Brain pericyte (primary cell): ENCODE results near the gene TLR3.
A peak's percentile ranks its signal among the peaks of the same experiment; 100 is the strongest.
"Not testable (repeated sequence)": the region's sequence is repeated elsewhere in the genome, so short reads cannot be mapped to it uniquely, and the experiment has no call there.

Experiments
- DNase-seq: peaks from one replicate; pipeline ENCODE4 v3.0.0-alpha.2; 2012; ENCODE audit warnings: low read depth, low spot score

Gene TLR3

GRCh38 chr4:186068581-186069348, at the start of gene TLR3:
TLR3 (plus strand) TSS chr4:186069156; CDS start chr4:186076620, 7,464 bp downstream.
- DNase-seq: no peak

- no peak for DNase-seq
Observed at GRCh38 chr4:186019269-186019668, 49.7 kb upstream of the TLR3 start.

GRCh38 chr4:186020106-186020792, 48.7 kb upstream of the TLR3 start:
- no peak for DNase-seq

- DNase-seq: no peak
Observed at GRCh38 chr4:186020793-186021407, 48.1 kb upstream of the TLR3 start.

GRCh38 chr4:186021461-186022167, 47.3 kb upstream of the TLR3 start:
- DNase-seq: peak; percentile 24

GRCh38 chr4:186023975-186024374, 45.0 kb upstream of the TLR3 start:
- DNase-seq: no peak

- no peak for DNase-seq
Observed at GRCh38 chr4:186024637-186025407, 44.1 kb upstream of the TLR3 start.

- no peak for DNase-seq
Observed at GRCh38 chr4:186025408-186025690, 43.6 kb upstream of the TLR3 start.

- DNase-seq: no peak
Observed at GRCh38 chr4:186027405-186027804, 41.6 kb upstream of the TLR3 start.

GRCh38 chr4:186029571-186030398, 39.2 kb upstream of the TLR3 start:
- no peak for DNase-seq

GRCh38 chr4:186030399-186030775, 38.6 kb upstream of the TLR3 start:
- no peak for DNase-seq

- DNase-seq: no peak
Observed at GRCh38 chr4:186030795-186031194, 38.2 kb upstream of the TLR3 start.

GRCh38 chr4:186032259-186032658, 36.7 kb upstream of the TLR3 start:
- DNase-seq: no peak

- no peak for DNase-seq
Observed at GRCh38 chr4:186033027-186033426, 35.9 kb upstream of the TLR3 start.

GRCh38 chr4:186034613-186035012, 34.3 kb upstream of the TLR3 start:
- not testable (repeated sequence) for DNase-seq

GRCh38 chr4:186036976-186037581, 31.9 kb upstream of the TLR3 start:
- DNase-seq: no peak

- DNase-seq: peak; percentile 64
Observed at GRCh38 chr4:186037692-186038658, 31.0 kb upstream of the TLR3 start.

GRCh38 chr4:186039697-186040096, 29.3 kb upstream of the TLR3 start:
- no peak for DNase-seq

GRCh38 chr4:186040316-186040715, 28.6 kb upstream of the TLR3 start:
- DNase-seq: no peak
